Gastrocnemius medialis (tissue), 4 donors: ENCODE results near the gene BCL11B.

Experiments
- CTCF ChIP-seq, 5 experiments: fragments of 450-650 bp in 3 of 5; fragments of 200-600 bp in 2 of 5; sonication (generic) in 2 of 5; IDR thresholded peaks in 4 of 5; conservative IDR thresholded peaks in 1 of 5; 1 replicate in 4 of 5; 2 replicates in 1 of 5; pipeline ENCODE4 v1.5.1; 2016 to 2019; ENCODE audit warnings: antibody characterized with exemption in 5 of 5, mild to moderate bottlenecking in 3 of 5, moderate library complexity in 3 of 5
- POLR2A ChIP-seq, 2 donors: fragments of 450-650 bp; IDR thresholded peaks; one replicate each; pipeline ENCODE4 v1.6.1; 2017; ENCODE audit warnings: antibody characterized with exemption in 2 of 2, mild to moderate bottlenecking in 2 of 2, moderate library complexity in 2 of 2

GRCh38 chr14:99288948-99289347 lies 17.0 kb upstream of the BCL11B start:
- no peak for TF ChIP-seq POLR2A (IDR thresholded peaks at IDR 0.05)
- no peak for TF ChIP-seq CTCF (IDR thresholded peaks at IDR 0.05 in 4 of 5, conservative IDR thresholded peaks at IDR 0.05 in 1 of 5)
